Duodenal mucosa (tissue), 2 donors: ENCODE results near the gene SEC11A.

Experiments
- H3K27ac ChIP-seq: one replicate; pipeline ENCODE4 v1.7.0; 2013; ENCODE audit warnings: low read depth, low read length
- H3K27me3 ChIP-seq, 2 donors: one replicate each; pipeline ENCODE4 v1.7.0; 2013; ENCODE audit warnings: low read length in 2 of 2, control low read depth in 1 of 2; ENCODE audit not compliant: insufficient read depth in 2 of 2, control insufficient read depth in 1 of 2
- H3K36me3 ChIP-seq, 2 donors: one replicate each; pipeline ENCODE4 v1.7.0; 2013; ENCODE audit warnings: low read length in 2 of 2, control low read depth in 1 of 2; ENCODE audit not compliant: insufficient read depth in 2 of 2, control insufficient read depth in 1 of 2
- H3K4me1 ChIP-seq, 2 donors: one replicate each; pipeline ENCODE4 v1.7.0; 2013; ENCODE audit warnings: low read length in 2 of 2, control low read depth in 1 of 2; ENCODE audit not compliant: insufficient read depth in 2 of 2, control insufficient read depth in 1 of 2
- H3K4me3 ChIP-seq, 2 donors: one replicate each; pipeline ENCODE4 v1.7.0; 2013; ENCODE audit warnings: low read length in 2 of 2, low read depth in 1 of 2
- H3K9ac ChIP-seq, 2 donors: one replicate each; pipeline ENCODE4 v1.7.0; 2013; ENCODE audit warnings: low read length in 2 of 2, low read depth in 1 of 2
- H3K9me3 ChIP-seq, 2 donors: one replicate each; pipeline ENCODE4 v1.7.0; 2013; ENCODE audit warnings: low read length in 2 of 2, control low read depth in 1 of 2; ENCODE audit not compliant: control insufficient read depth in 1 of 2

SEC11A gene

DNA sequence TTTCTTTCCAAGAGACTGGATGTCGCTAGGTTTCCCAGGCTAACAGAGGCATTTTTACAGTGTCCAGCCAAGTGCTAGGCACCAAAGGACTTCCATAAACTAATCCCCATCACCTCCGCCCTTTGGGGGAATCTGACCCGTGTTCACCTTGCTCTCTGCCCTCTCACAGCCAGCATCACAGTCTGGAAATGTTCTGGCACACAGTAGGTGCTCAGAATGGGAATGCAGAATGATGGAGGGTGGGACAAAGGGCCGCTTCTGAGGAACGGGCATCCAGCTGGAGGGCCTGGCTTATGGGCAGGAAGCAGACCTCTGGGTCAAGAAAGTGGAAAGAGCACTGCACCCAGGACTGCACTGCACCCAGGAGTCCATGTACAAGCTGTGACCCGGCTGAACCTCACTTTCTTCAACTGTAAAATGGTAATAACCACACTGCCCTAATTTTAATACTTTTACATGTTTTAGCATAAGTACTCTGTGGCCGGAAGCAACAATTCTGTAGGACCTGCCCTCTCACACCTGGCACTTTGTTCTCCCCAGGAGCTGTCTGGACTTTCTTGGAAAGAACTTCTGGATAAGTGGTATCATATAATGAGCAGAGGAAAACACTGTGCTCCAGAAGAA is 57.0 kb downstream of the SEC11A start:
- Histone ChIP-seq H3K4me1 (peaks cover 13 to 21% of the 10 kb centered on the region in 2 donors), H3K9me3 (no peaks in the 10 kb centered on the region), H3K9ac (peak overlapping the region; percentile 47 to 61), H3K27ac (no peak overlapping the region), H3K36me3 (no peaks in the 10 kb centered on the region), H3K27me3 (no peaks in the 10 kb centered on the region), H3K4me3 (peak overlapping the region; percentile 59 to 71)

GRCh38 chr15:84658080-84658787 is 57.7 kb downstream of the SEC11A start, which contains the start of gene NMB:
NMB (minus strand) TSS chr15:84658199; CDS start chr15:84658152, 47 bp downstream.
- H3K27ac ChIP-seq, result peak within 1 kb of the TSS; percentile 49

GRCh38 chr15:84657748-84658079 is 58.2 kb downstream of the SEC11A start:
- H3K4me3 ChIP-seq, result peak overlapping the region; percentile 59 to 71
- H3K9me3 ChIP-seq, result no peaks in the 10 kb centered on the region
- H3K27me3 ChIP-seq, result no peaks in the 10 kb centered on the region
- H3K36me3 ChIP-seq, result peaks cover 0 to under 1% of the 10 kb centered on the region in 2 donors
- no peak overlapping the region for H3K27ac ChIP-seq
- peaks cover 17 to 30% of the 10 kb centered on the region in 2 donors for H3K4me1 ChIP-seq
- peak overlapping the region; percentile 48 to 61 for H3K9ac ChIP-seq

More at GRCh38 chr15:84658080-84658787, 57.7 kb downstream of the SEC11A start, which contains the start of gene NMB:
- H3K4me3 ChIP-seq, result peak within 1 kb of the TSS; percentile 59 to 71
- H3K4me1 ChIP-seq, result peaks cover 17 to 27% of the 10 kb centered on the region in 2 donors
- no peaks in the 10 kb centered on the region for H3K9me3 ChIP-seq
- no peaks in the 10 kb centered on the region for H3K36me3 ChIP-seq
- peak within 1 kb of the TSS; percentile 48 to 61 for H3K9ac ChIP-seq
- no peaks in the 10 kb centered on the region for H3K27me3 ChIP-seq

DNA sequence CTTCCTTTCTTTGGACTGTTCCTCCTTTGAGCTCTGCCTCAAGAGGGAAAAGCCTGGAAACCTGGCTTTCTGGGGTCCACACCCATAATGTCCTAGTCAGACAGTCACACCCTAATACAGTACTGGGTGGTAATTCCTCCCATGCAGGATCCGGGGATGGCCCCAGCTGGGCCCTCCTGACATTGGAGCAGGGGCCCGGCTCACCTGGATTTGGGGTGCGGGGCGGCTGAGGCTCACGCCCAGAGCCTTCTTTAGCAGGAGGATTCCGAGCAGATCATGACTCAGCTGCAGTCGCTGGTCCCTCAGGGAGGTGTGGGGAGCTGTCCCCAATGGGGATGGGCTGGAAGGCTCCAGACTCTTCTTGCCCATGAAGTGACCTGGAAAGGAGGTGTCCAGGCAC is 59.0 kb downstream of the SEC11A start:
- H3K9ac ChIP-seq, result no peak overlapping the region
- no peaks in the 10 kb centered on the region for H3K9me3 ChIP-seq
- H3K36me3 ChIP-seq, result peaks cover 0 to 5% of the 10 kb centered on the region in 2 donors
- H3K4me1 ChIP-seq, result peaks cover 17 to 36% of the 10 kb centered on the region in 2 donors
- no peak overlapping the region for H3K4me3 ChIP-seq
- no peak overlapping the region for H3K27ac ChIP-seq
- H3K27me3 ChIP-seq, result no peaks in the 10 kb centered on the region

DNA sequence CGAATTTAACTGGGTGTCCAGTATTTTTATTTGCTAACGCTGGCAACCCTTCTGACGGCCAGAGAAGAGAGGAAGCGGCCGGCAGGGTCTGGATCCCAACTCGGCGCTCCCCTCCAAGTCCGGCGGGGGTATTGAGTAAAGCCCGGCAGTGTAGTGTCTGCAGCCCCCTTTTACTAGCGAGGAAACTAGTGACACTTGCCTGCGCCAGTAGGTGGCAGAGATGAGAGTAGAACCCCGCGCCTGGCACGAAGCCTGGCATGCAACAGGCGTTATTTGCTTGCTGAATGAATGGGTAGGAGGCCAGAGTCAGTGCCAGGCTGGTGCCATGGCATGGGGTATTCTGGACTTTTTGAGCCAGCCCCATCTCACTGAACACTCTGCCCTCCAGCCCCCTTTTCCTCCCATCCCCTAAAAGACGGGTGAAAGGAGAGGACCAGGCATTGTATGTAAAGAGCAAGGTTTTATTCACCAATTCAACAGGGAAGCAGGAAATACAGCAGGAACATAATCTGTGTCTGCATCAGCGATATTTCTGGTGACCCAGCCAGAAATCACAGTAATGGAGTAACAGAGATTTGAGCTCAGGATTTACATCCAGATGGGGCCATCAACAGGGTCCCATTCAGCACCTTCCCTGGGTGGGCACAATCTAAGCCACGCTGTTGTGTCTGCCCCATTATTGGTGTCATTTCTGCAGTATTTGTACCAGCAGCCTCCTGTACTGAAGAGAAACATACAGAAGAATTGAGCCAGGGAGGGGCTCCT is 61.1 kb downstream of the SEC11A start:
- H3K4me3 ChIP-seq, result peak overlapping the region; percentile 95 to 99
- H3K4me1 ChIP-seq, result peaks cover 17 to 36% of the 10 kb centered on the region in 2 donors
- H3K27me3 ChIP-seq, result no peaks in the 10 kb centered on the region
- peak overlapping the region; percentile 87 to 88 for H3K9ac ChIP-seq
- H3K27ac ChIP-seq, result peak overlapping the region; percentile 4
- H3K9me3 ChIP-seq, result no peaks in the 10 kb centered on the region
- H3K36me3 ChIP-seq, result peaks cover 0 to 13% of the 10 kb centered on the region in 2 donors

- peaks cover 17 to 35% of the 10 kb centered on the region in 2 donors for H3K4me1 ChIP-seq
- peaks cover 2 to 19% of the 10 kb centered on the region in 2 donors for H3K36me3 ChIP-seq
These were observed 61.8 kb downstream of the SEC11A start, which contains the start of gene WDR73 for GRCh38 chr15:84653910-84654688. WDR73 (minus strand) TSS chr15:84654283; CDS start chr15:84654274, 9 bp downstream.

GRCh38 chr15:84653584-84653909 is 62.4 kb downstream of the SEC11A start:
- H3K4me3 ChIP-seq, result peak overlapping the region; percentile 95 to 99
- no peaks in the 10 kb centered on the region for H3K27me3 ChIP-seq
- H3K36me3 ChIP-seq, result peaks cover 7 to 24% of the 10 kb centered on the region in 2 donors
- H3K27ac ChIP-seq, result peak overlapping the region; percentile 60
- H3K9me3 ChIP-seq, result no peaks in the 10 kb centered on the region
- peak overlapping the region; percentile 87 to 88 for H3K9ac ChIP-seq
- peaks cover 12 to 30% of the 10 kb centered on the region in 2 donors for H3K4me1 ChIP-seq

More at GRCh38 chr15:84653910-84654688, 61.8 kb downstream of the SEC11A start, which contains the start of gene WDR73:
- H3K4me3 ChIP-seq, result peak within 1 kb of the TSS; percentile 95 to 99
- peak within 1 kb of the TSS; percentile 60 for H3K27ac ChIP-seq
- H3K9ac ChIP-seq, result peak within 1 kb of the TSS; percentile 87 to 88
- H3K27me3 ChIP-seq, result no peaks in the 10 kb centered on the region
- no peaks in the 10 kb centered on the region for H3K9me3 ChIP-seq

GRCh38 chr15:84649706-84650105 is 66.2 kb downstream of the SEC11A start:
- H3K4me3 ChIP-seq, result no peak overlapping the region
- H3K4me1 ChIP-seq, result peaks cover 4 to 15% of the 10 kb centered on the region in 2 donors
- H3K27me3 ChIP-seq, result no peaks in the 10 kb centered on the region
- peaks cover 24 to 59% of the 10 kb centered on the region in 2 donors for H3K36me3 ChIP-seq
- no peaks in the 10 kb centered on the region for H3K9me3 ChIP-seq
- H3K27ac ChIP-seq, result no peak overlapping the region
- no peak overlapping the region for H3K9ac ChIP-seq

- Histone ChIP-seq H3K9me3 (no peaks in the 10 kb centered on the region), H3K27ac (no peak overlapping the region), H3K36me3 (peaks cover 30 to 67% of the 10 kb centered on the region in 2 donors), H3K9ac (no peak overlapping the region), H3K4me3 (no peak overlapping the region), H3K27me3 (no peaks in the 10 kb centered on the region), H3K4me1 (peaks cover 3 to 12% of the 10 kb centered on the region in 2 donors)
These were observed 67.4 kb downstream of the SEC11A start for GRCh38 chr15:84648539-84648938.
